ENCODE measurements around the gene IFI30.

GRCh38 chr19:18137657-18138339, 35.8 kb upstream of the IFI30 start:
- no peak for TF ChIP-seq CTCF (IDR thresholded peaks at IDR 0.05)
- TF ChIP-seq POLR2A (IDR thresholded peaks at IDR 0.05): no peak

Data from esophagus squamous epithelium (tissue), 4 donors.